GM19455 (cell line): ENCODE measurements around the gene ATP2C1.
"Not testable (repeated sequence)": the region's sequence is repeated elsewhere in the genome, so short reads cannot be mapped to it uniquely, and the experiment has no call there.

ENCODE experiments used
- ATAC-seq: cut with Tn5 transposase; IDR thresholded peaks from one replicate; pipeline ENCODE4 v1.9.1; 2021; ENCODE audit not compliant: unreplicated experiment

Gene ATP2C1, protein sequence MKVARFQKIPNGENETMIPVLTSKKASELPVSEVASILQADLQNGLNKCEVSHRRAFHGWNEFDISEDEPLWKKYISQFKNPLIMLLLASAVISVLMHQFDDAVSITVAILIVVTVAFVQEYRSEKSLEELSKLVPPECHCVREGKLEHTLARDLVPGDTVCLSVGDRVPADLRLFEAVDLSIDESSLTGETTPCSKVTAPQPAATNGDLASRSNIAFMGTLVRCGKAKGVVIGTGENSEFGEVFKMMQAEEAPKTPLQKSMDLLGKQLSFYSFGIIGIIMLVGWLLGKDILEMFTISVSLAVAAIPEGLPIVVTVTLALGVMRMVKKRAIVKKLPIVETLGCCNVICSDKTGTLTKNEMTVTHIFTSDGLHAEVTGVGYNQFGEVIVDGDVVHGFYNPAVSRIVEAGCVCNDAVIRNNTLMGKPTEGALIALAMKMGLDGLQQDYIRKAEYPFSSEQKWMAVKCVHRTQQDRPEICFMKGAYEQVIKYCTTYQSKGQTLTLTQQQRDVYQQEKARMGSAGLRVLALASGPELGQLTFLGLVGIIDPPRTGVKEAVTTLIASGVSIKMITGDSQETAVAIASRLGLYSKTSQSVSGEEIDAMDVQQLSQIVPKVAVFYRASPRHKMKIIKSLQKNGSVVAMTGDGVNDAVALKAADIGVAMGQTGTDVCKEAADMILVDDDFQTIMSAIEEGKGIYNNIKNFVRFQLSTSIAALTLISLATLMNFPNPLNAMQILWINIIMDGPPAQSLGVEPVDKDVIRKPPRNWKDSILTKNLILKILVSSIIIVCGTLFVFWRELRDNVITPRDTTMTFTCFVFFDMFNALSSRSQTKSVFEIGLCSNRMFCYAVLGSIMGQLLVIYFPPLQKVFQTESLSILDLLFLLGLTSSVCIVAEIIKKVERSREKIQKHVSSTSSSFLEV

DNA sequence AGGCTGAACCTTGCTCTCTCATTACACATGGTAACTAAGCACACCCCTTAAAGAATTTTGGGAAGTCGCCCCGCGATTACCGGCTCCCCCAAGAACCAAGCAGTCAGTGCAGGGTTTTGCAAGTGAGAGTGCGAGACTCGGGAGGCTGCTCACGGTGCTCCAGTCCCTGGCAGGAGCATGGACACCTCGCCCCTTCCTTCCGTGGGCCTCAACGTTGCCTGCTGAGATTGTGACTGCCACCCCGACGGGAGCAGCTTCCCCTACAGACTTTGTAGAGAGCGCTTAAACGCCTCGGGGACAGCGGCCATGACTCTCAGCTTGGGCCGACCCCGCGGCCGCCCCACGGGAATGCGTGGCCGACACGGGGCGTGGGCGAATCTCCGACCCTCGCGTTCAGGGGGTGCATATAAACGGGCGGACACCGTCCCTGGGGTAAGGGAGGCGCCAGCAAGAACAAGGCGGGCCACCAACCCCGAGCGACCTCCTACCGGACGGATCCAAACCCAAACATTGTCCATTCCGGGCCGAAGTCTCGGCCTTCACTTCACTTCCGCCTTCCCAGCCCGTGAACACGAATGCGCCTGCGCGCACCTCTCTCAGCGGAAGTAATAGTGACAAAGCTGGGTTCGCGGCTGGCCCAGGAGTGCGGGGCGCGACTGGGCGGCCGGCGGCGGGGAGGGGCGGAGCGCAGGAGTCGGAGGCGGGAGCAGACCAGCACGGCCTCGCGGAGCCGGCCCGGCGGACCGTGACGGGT is at the start of gene ATP2C1:
TSS of gene ATP2C1 (plus strand) at position 709 of the 754 bp plus-strand sequence. CDS start 686 bp downstream, outside the sequence.
- ATAC-seq = peak; percentile 92

- no peak for ATAC-seq
Observed at GRCh38 chr3:130844462-130844861, 49.4 kb upstream of the ATP2C1 start.

- ATAC-seq = no peak
Observed at GRCh38 chr3:130846181-130846580, 47.7 kb upstream of the ATP2C1 start.

DNA sequence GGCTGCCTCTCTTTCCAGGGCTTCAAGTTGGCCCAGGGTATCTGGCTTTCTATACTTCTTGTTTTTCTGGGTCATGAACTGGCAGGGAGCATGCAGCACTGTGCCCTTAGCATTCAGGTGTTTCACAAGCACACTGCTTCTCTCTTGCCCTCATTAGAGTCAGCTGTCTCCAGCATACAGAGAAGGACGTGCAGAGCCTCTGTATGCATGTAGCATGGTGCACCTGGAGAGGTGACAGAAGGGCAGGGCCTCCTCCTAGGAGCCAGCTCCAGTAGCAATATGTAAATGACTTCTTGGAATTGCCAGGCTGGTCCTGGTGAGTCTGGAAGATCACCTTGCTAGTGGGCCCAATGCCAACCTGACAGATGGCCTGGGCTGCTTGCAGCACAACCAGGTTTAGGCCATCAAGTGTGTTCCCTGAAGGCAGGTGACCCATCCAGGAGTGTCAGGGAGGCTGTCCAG is 44.8 kb upstream of the ATP2C1 start:
- ATAC-seq = no peak

DNA sequence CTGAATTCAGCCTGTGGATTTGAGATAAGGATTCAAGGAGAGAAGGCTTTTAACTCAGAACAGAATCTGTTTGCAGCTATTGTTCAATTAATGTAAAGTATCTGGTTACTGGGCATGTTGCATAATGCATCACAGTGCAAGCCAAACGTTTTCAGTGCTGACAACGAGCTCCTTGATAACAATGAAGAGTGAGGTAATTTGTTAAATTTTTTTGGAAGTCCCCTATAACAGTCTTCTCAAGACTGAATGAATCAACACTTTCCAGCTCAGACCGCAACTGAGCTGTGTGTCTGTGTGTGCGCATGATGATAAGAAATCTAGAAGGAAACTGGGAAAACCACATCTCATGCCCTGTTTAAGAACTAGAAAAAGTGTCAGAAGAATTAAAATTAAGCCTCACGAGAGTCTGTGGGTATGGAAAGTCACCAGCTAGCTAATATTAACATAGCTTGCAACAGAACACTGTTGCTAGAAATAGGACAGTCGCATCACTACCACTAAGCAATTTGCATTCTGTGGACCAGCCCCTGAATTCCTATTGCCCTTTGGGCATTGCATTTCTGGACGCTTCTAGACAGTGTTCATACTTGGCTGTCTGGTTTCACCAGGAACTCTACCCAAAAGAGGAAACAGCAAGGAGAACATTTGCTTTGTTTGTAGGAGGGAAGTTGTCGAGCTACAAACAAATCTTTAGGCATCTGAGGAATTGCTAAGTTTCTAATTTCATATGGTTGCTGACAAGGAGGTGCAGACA is 43.7 kb upstream of the ATP2C1 start:
- ATAC-seq = peak; percentile 51

DNA sequence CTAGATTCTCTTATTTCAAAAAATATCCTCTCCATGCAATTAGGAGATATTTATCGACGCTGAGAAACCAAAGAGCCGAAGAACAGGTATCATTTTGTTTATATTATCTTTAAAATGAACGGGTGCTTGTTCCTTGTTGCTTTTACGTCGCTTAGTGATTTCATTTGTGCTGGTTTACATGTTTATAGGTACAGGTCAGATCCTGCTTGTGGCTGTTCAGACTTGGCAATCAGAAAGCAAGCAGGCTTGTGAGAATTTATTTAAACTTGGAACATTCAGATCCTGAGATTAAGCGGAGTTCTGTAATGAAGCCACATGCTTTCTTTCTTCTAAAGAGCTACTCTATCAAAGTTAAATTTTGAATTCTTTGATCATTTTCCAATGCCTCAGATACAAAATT is 43.0 kb upstream of the ATP2C1 start:
- ATAC-seq = no peak

GRCh38 chr3:130851277-130851676 is 42.6 kb upstream of the ATP2C1 start:
- ATAC-seq = no peak

DNA sequence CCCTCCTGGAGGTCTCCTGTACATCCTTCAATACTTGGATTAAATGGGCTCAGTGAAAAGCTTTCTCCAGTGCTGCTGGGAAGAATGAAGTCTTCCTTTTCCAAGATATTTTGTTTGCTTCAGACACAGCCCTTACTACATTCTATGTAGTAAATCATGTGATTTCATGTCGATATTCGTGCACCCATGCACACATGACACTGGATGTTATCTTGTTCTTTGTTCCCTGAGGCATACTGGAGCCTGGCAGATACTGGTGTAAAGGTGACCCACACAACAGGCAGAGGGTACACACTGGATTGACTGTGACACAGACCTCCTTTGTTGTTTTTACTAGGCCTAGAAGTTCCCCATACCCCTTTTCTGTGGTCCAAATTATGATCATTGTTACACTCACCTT is 40.3 kb upstream of the ATP2C1 start:
- ATAC-seq = no peak

- ATAC-seq = peak; percentile 47
Observed at GRCh38 chr3:130854208-130854864, 39.5 kb upstream of the ATP2C1 start.

DNA sequence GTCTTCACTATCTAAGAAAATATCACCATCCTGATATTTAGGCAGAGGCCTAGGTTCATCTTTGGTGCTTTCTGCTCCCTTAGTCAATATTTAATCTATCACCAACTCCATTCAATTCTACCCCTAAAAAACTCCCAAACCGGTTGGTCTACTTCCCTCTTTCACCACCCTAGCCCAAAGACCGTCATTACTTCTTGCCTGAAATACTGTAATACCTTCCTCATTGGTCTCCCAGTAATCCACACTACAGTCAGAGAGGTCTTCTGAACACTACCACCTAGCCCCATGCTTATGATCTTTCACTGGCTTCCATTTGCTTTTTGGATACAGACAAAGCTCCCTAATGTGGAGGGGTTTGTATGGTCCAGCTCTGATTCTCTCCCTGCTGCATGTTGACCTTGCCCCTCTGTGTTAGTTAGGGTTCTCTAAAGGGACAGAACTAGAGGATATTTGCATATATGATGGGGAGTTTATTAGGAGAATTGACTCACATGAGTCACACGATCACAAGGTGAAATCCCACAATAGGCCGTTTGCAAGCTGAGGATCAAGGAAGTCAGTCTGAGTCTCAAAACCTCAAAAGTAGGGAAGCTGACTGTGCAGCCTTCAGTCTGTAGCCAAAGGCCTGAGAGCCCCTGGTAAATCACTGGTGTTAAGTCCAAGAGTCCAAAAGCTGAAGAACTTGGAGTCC is 36.4 kb upstream of the ATP2C1 start:
- no peak for ATAC-seq

DNA sequence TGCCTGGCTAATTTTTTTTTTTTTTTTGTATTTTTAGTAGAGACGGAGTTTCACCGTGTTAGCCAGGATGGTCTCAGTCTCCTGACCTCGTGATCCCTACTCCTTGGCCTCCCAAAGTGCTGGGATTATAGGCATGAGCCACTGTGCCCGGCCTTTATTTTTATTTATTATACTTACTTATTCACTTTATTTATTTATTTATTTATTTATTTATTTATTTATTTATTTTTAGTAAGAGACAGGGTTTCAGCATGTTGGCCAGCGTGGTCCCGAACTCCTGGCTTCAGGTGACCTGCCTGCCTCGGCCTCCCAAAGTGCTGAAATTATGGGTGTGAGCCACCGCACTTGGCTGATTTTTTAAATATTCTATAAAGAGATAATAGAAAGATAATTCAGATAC is 31.8 kb upstream of the ATP2C1 start:
- ATAC-seq = not testable (repeated sequence)

DNA sequence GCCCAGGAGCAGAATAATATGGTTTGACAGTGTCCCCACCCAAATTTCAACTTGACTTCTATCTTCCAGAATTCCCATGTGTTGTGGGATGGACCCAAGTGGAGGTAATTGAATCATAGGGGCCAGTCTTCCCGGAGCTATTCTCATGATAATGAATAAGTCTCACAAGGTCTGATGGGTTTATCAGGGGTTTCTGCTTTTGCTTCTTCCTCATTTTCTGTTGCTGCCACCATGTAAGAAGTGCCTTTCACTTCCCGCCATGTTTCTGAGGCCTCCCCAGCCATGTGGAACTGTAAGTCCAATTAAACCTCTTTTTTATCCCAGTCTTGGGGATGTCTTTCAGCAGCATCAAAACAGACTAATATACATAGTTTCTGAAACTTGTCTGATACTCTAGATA is 28.4 kb upstream of the ATP2C1 start:
- no peak for ATAC-seq

- no peak for ATAC-seq
Observed at GRCh38 chr3:130866327-130866726, 27.6 kb upstream of the ATP2C1 start.

- ATAC-seq = no peak
Observed at GRCh38 chr3:130870423-130870822, 23.5 kb upstream of the ATP2C1 start.

- no peak for ATAC-seq
Observed at GRCh38 chr3:130876594-130876993, 17.3 kb upstream of the ATP2C1 start.

DNA sequence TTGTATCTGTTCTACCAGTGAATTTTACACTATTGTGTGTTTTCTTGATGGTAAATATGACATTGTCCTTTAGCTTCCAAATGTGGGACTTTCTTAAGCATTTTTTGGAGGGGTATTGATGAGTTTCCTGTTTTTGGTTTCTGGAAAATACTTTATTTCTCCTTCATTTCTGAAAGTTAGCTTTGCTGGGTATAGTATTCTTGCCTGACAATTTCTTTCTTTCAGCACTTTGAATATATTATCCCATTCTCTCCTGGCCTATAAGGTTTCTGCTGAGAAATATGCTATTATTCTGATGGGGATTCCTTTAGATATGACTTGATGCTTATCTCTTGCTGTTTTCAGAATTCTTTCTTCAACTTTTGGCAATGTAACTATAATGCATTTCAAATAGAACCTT is 15.4 kb upstream of the ATP2C1 start:
- no peak for ATAC-seq

GRCh38 chr3:130889416-130889946 is 4.4 kb upstream of the ATP2C1 start:
- no peak for ATAC-seq

DNA sequence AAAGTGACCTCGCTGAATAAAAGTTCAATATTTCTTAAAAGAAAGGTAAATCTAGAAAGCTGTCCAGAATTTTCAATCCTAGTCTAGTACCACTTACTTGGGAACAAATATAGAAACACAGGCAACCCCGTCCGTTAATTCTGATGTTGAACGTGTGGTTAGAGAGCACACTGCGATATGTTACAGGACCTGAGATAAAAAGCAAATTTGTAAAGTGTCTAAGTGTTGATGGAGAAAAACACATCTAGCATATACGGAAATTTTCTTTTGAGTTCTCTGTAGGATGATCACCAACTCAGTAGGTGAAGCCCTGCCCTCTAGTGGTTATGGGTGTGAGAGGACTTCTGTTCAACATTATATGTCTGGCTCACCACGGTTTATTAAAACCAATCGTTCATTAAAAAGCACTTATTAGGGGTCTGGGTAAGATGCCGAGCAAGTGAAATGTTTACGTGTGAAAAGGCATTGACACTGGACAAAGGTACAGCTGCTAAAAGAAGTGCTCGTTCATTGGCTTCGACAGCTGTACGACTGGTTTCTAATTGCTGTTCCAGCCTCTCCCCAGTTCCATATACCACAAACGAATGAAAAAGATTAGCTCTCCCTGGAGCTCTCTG is 1.0 kb upstream of the ATP2C1 start:
- ATAC-seq = peak; percentile 28
